ENCODE measurements around the gene PRR14. TPM values are rescaled to one million over a fixed set of nuclear protein-coding genes. Genes with fewer than 3 reads are reported as not detected.
A peak's percentile ranks its signal among the peaks of the same experiment; 100 is the strongest.
"Not testable (repeated sequence)": the region's sequence is repeated elsewhere in the genome, so short reads cannot be mapped to it uniquely, and the experiment has no call there.

Gene PRR14
- total and polyA plus RNA-seq, 8 donors: 9.0 to 123 (median 79.6) TPM

DNA sequence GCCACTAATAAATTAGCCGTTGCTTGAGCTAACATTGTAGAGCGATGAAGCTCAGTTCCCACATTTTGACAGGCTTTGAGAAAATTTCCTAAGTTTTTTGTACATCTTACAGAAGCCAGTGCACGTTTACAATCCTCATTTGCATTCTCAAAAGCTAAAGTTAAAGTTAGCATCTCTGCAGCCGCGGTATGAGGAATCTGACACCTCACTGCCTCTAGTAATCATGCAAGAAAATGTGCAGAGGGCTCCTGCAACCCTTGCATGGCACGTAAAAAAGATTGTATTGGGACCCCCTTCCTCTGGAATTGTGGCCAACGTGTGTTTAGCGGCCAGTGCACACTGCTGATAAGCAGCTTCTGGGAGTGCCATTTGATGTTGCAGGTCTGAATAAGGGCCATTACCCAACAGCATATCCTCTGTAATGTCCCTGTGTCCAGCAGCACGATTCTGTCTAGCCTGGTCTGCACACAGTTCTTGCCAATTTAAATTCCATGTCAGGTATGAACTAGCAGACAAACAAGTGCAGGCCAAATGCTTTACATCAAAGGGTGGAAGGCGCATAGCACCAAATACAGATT lies 28.2 kb upstream of the PRR14 start:
- Histone ChIP-seq H3K9me3 (no peaks in the 10 kb centered on the region), H3K4me3 (no peak overlapping the region), H3K36me3 (no peaks in the 10 kb centered on the region), H3K27me3 (peaks cover 0 to 20% (median 0%) of the 10 kb centered on the region in 3 donors), H3K27ac (no peak overlapping the region), H3K4me1 (peaks cover 0 to 4% (median 0%) of the 10 kb centered on the region in 4 donors)
- WGBS, 5 donors: 47 to 53% (median 49%) methylated on average over 10 of the region's 10 CpGs
- DNase-seq: no peak
- intact Hi-C loops (cut with DNase I; ENCODE audit: low total_unique reads): no loop called here
- TF ChIP-seq EP300 (IDR thresholded peaks at IDR 0.05): no peak
- TF ChIP-seq, protein P1, sequence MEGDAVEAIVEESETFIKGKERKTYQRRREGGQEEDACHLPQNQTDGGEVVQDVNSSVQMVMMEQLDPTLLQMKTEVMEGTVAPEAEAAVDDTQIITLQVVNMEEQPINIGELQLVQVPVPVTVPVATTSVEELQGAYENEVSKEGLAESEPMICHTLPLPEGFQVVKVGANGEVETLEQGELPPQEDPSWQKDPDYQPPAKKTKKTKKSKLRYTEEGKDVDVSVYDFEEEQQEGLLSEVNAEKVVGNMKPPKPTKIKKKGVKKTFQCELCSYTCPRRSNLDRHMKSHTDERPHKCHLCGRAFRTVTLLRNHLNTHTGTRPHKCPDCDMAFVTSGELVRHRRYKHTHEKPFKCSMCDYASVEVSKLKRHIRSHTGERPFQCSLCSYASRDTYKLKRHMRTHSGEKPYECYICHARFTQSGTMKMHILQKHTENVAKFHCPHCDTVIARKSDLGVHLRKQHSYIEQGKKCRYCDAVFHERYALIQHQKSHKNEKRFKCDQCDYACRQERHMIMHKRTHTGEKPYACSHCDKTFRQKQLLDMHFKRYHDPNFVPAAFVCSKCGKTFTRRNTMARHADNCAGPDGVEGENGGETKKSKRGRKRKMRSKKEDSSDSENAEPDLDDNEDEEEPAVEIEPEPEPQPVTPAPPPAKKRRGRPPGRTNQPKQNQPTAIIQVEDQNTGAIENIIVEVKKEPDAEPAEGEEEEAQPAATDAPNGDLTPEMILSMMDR (IDR thresholded peaks at IDR 0.05): no peak
- TF ChIP-seq POLR2AphosphoS5 (IDR thresholded peaks at IDR 0.05): no peak
- no peak for TF ChIP-seq POLR2A (IDR thresholded peaks at IDR 0.05)

- 80 to 87% (median 84%) methylated on average over 10 to 11 of the region's 11 CpGs for WGBS, 5 donors
- Histone ChIP-seq H3K27ac (no peak overlapping the region), H3K4me1 (peaks cover 0 to 5% (median 2%) of the 10 kb centered on the region in 4 donors), H3K27me3 (peaks cover 0 to 20% (median 0%) of the 10 kb centered on the region in 3 donors), H3K4me3 (no peak overlapping the region), H3K36me3 (no peaks in the 10 kb centered on the region), H3K9me3 (no peaks in the 10 kb centered on the region)
- TF ChIP-seq EP300 (IDR thresholded peaks at IDR 0.05) (no peak), POLR2AphosphoS5 (IDR thresholded peaks at IDR 0.05) (no peak), POLR2A (IDR thresholded peaks at IDR 0.05) (no peak)
- TF ChIP-seq, protein P1 (IDR thresholded peaks at IDR 0.05): no peak
- intact Hi-C loops (cut with DNase I; ENCODE audit: low total_unique reads): no loop called here
- no peak for DNase-seq
Measured at GRCh38 chr16:30623536-30624283, 27.1 kb upstream of the PRR14 start.

GRCh38 chr16:30626236-30626635 lies 24.5 kb upstream of the PRR14 start:
- no peak for DNase-seq
- WGBS, 5 donors: 90 to 92% (median 91%) methylated on average over 9 of the region's 9 CpGs
- TF ChIP-seq EP300 (IDR thresholded peaks at IDR 0.05) (no peak), POLR2A (IDR thresholded peaks at IDR 0.05) (no peak), POLR2AphosphoS5 (IDR thresholded peaks at IDR 0.05) (no peak)
- TF ChIP-seq, protein P1 (IDR thresholded peaks at IDR 0.05): no peak
- intact Hi-C loops (cut with DNase I; ENCODE audit: low total_unique reads): no loop called here
- H3K9me3 ChIP-seq: no peaks in the 10 kb centered on the region
- H3K4me1 ChIP-seq: peaks cover 0 to 5% (median 2%) of the 10 kb centered on the region in 4 donors
- no peak overlapping the region for H3K4me3 ChIP-seq
- H3K27ac ChIP-seq: no peak overlapping the region
- no peaks in the 10 kb centered on the region for H3K36me3 ChIP-seq
- H3K27me3 ChIP-seq: peaks cover 0 to 20% (median 0%) of the 10 kb centered on the region in 3 donors

GRCh38 chr16:30628628-30629540 lies 21.9 kb upstream of the PRR14 start:
- Histone ChIP-seq H3K27me3 (peaks cover 0 to 7% (median 0%) of the 10 kb centered on the region in 3 donors), H3K36me3 (no peaks in the 10 kb centered on the region), H3K4me1 (peaks cover 0 to 13% (median 5%) of the 10 kb centered on the region in 4 donors), H3K9me3 (no peaks in the 10 kb centered on the region), H3K4me3 (peak overlapping the region in 1 of 4 donors; percentile 5), H3K27ac (peak overlapping the region in 3 of 5 donors; percentile 38 to 69 (median 54))
- TF ChIP-seq POLR2AphosphoS5 (IDR thresholded peaks at IDR 0.05) (peak; percentile 7 to 79 (median 45)), EP300 (IDR thresholded peaks at IDR 0.05) (no peak)
- TF ChIP-seq, protein P1 (IDR thresholded peaks at IDR 0.05): peak in 5 of 7 experiments; percentile 77 to 87 (median 85)
- 34 to 41% (median 38%) methylated on average over 18 of the region's 18 CpGs for WGBS, 5 donors
- intact Hi-C loops (cut with DNase I; ENCODE audit: low total_unique reads): no loop called here
- peak; percentile 91 to 93 for DNase-seq

GRCh38 chr16:30632454-30632853 lies 18.3 kb upstream of the PRR14 start:
- H3K4me3 ChIP-seq; H3K27me3 ChIP-seq; DNase-seq; intact Hi-C loops (cut with DNase I; ENCODE audit: low total_unique reads); H3K36me3 ChIP-seq; H3K9me3 ChIP-seq: not testable (repeated sequence)
- peaks cover 8 to 31% (median 19%) of the 10 kb centered on the region in 4 donors for H3K4me1 ChIP-seq
- peak overlapping the region in 1 of 5 donors; percentile 94 for H3K27ac ChIP-seq
- 89 to 98% (median 94%) methylated on average over 7 of the region's 7 CpGs for WGBS, 5 donors
